ENCODE data around the gene GADL1.

The GADL1 gene

GRCh38 chr3:30691249-30691880 is 203.1 kb downstream of the GADL1 start:
- FAIRE-seq, result no peak

- no peak for FAIRE-seq
Observed at GRCh38 chr3:30690199-30690598, 204.3 kb downstream of the GADL1 start.

GRCh38 chr3:30688776-30689641 is 205.5 kb downstream of the GADL1 start:
- FAIRE-seq, result no peak

- no peak for FAIRE-seq
Observed at GRCh38 chr3:30687930-30688570, 206.4 kb downstream of the GADL1 start.

GRCh38 chr3:30686799-30687198 is 207.7 kb downstream of the GADL1 start:
- no peak for FAIRE-seq

GRCh38 chr3:30686176-30686575 is 208.3 kb downstream of the GADL1 start:
- FAIRE-seq, result no peak

GRCh38 chr3:30685267-30685667 is 209.2 kb downstream of the GADL1 start:
- FAIRE-seq, result no peak

- FAIRE-seq, result no peak
Observed at GRCh38 chr3:30684356-30684755, 210.1 kb downstream of the GADL1 start.

- no peak for FAIRE-seq
Observed at GRCh38 chr3:30683769-30684168, 210.7 kb downstream of the GADL1 start.

GRCh38 chr3:30682434-30683155 is 211.9 kb downstream of the GADL1 start:
- no peak for FAIRE-seq

GRCh38 chr3:30681649-30682211 is 212.7 kb downstream of the GADL1 start:
- no peak for FAIRE-seq

- FAIRE-seq, result no peak
Observed at GRCh38 chr3:30680789-30681648, 213.4 kb downstream of the GADL1 start.

- no peak for FAIRE-seq
Observed at GRCh38 chr3:30679045-30679444, 215.4 kb downstream of the GADL1 start.

- FAIRE-seq, result no peak
Observed at GRCh38 chr3:30677347-30677685, 217.1 kb downstream of the GADL1 start.

GRCh38 chr3:30676424-30677346 is 217.8 kb downstream of the GADL1 start:
- no peak for FAIRE-seq

All from A204.1 (cell line).